ENCODE results near the gene GRK5.
A peak's percentile ranks its signal among the peaks of the same experiment; 100 is the strongest.

Gene GRK5

DNA sequence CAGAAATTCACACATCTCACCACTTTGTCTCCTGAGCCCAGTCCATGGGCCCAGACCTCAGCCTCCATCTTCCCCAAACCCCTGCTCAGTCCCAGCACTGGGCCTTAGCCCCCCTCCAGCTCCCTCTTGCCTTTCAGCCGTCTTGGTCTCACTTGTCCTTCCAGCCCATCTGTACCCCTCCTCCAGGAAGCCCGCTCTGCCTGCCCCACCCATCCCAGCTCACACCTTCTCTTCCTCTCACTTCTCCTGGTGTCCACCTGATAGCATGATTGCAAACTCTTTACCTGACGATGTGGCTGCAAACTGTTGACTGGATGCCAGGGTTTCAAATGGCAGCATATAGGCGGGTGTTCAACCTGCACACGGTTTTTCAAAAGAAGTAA is 238.6 kb downstream of the GRK5 start:
- no peak for DNase-seq (ENCODE audit: low read depth)
- TF ChIP-seq, protein P1, sequence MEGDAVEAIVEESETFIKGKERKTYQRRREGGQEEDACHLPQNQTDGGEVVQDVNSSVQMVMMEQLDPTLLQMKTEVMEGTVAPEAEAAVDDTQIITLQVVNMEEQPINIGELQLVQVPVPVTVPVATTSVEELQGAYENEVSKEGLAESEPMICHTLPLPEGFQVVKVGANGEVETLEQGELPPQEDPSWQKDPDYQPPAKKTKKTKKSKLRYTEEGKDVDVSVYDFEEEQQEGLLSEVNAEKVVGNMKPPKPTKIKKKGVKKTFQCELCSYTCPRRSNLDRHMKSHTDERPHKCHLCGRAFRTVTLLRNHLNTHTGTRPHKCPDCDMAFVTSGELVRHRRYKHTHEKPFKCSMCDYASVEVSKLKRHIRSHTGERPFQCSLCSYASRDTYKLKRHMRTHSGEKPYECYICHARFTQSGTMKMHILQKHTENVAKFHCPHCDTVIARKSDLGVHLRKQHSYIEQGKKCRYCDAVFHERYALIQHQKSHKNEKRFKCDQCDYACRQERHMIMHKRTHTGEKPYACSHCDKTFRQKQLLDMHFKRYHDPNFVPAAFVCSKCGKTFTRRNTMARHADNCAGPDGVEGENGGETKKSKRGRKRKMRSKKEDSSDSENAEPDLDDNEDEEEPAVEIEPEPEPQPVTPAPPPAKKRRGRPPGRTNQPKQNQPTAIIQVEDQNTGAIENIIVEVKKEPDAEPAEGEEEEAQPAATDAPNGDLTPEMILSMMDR (IDR thresholded peaks at IDR 0.05; ENCODE audit: low read length, missing control alignments) = no peak
- H3K4me3 ChIP-seq (replicated peaks; ENCODE audit: low read depth, low read length) = no peak overlapping the region

- no peak overlapping the region for H3K4me3 ChIP-seq (replicated peaks; ENCODE audit: low read depth, low read length)
- DNase-seq (ENCODE audit: low read depth) = no peak
- TF ChIP-seq, protein P1 (IDR thresholded peaks at IDR 0.05; ENCODE audit: low read length, missing control alignments) = no peak
These were observed 239.3 kb downstream of the GRK5 start for GRCh38 chr10:119446441-119447277.

- DNase-seq (ENCODE audit: low read depth) = no peak
- TF ChIP-seq, protein P1 (IDR thresholded peaks at IDR 0.05; ENCODE audit: low read length, missing control alignments) = no peak
- H3K4me3 ChIP-seq (replicated peaks; ENCODE audit: low read depth, low read length) = no peak overlapping the region
These were observed 240.1 kb downstream of the GRK5 start for GRCh38 chr10:119447421-119447820.

- no peak for DNase-seq (ENCODE audit: low read depth)
These were observed 240.6 kb downstream of the GRK5 start for GRCh38 chr10:119447823-119448546.

GRCh38 chr10:119448628-119449584 is 241.5 kb downstream of the GRK5 start:
- TF ChIP-seq, protein P1 (IDR thresholded peaks at IDR 0.05; ENCODE audit: low read length, missing control alignments) = no peak
- no peak overlapping the region for H3K4me3 ChIP-seq (replicated peaks; ENCODE audit: low read depth, low read length)
- DNase-seq (ENCODE audit: low read depth) = no peak

More at GRCh38 chr10:119447823-119448546, 240.6 kb downstream of the GRK5 start:
- H3K4me3 ChIP-seq (replicated peaks; ENCODE audit: low read depth, low read length) = no peak overlapping the region
- TF ChIP-seq, protein P1 (IDR thresholded peaks at IDR 0.05; ENCODE audit: low read length, missing control alignments) = no peak

- TF ChIP-seq, protein P1 (IDR thresholded peaks at IDR 0.05; ENCODE audit: low read length, missing control alignments) = no peak
- DNase-seq (ENCODE audit: low read depth) = peak; percentile 80
- no peak overlapping the region for H3K4me3 ChIP-seq (replicated peaks; ENCODE audit: low read depth, low read length)
These were observed 242.5 kb downstream of the GRK5 start for GRCh38 chr10:119449760-119450461.

All from fibroblast of pulmonary artery (primary cell).